Measurements from ENCODE around the gene SEMA5A. TPM values are rescaled to one million over a fixed set of nuclear protein-coding genes. Genes with fewer than 3 reads are reported as not detected.

The SEMA5A gene
- total and polyA plus RNA-seq, 8 donors: 18.2 to 29.5 (median 20.8) TPM

DNA sequence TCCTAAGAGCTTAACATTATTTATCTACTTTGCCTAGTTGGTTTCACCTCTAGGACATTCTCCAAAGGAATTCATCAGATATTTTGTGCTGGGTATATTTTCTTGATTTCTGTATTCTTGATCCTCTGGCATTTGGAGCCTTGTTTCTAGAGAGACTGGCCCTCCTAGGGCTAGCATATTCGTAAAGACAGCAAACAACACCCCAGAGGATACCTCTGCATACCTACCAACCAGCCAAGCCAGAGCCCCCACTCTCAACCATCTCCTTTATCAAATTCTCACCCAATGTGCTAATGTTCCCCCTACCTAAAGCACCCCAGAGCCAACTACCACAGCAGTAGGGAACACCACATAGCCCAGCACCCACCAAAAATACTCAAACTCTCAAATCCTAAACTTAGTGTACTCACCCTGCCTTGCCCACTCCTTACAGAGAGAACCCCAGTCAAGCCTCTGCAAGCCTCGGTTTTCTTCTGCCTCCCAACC is 149.5 kb downstream of the SEMA5A start:
- H3K4me3 ChIP-seq: no peak overlapping the region
- no peak for DNase-seq
- peaks cover 0 to 3% of the 10 kb centered on the region in 2 donors for H3K9me3 ChIP-seq
- no peak for ATAC-seq
- H3K27ac ChIP-seq: no peak overlapping the region
- TF ChIP-seq, protein P1, sequence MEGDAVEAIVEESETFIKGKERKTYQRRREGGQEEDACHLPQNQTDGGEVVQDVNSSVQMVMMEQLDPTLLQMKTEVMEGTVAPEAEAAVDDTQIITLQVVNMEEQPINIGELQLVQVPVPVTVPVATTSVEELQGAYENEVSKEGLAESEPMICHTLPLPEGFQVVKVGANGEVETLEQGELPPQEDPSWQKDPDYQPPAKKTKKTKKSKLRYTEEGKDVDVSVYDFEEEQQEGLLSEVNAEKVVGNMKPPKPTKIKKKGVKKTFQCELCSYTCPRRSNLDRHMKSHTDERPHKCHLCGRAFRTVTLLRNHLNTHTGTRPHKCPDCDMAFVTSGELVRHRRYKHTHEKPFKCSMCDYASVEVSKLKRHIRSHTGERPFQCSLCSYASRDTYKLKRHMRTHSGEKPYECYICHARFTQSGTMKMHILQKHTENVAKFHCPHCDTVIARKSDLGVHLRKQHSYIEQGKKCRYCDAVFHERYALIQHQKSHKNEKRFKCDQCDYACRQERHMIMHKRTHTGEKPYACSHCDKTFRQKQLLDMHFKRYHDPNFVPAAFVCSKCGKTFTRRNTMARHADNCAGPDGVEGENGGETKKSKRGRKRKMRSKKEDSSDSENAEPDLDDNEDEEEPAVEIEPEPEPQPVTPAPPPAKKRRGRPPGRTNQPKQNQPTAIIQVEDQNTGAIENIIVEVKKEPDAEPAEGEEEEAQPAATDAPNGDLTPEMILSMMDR (IDR thresholded peaks at IDR 0.05): no peak
- no peaks in the 10 kb centered on the region for H3K4me1 ChIP-seq
- no peaks in the 10 kb centered on the region for H3K36me3 ChIP-seq
- intact Hi-C loops (cut with DNase I): no loop called here
- H3K27me3 ChIP-seq: no peaks in the 10 kb centered on the region

DNA sequence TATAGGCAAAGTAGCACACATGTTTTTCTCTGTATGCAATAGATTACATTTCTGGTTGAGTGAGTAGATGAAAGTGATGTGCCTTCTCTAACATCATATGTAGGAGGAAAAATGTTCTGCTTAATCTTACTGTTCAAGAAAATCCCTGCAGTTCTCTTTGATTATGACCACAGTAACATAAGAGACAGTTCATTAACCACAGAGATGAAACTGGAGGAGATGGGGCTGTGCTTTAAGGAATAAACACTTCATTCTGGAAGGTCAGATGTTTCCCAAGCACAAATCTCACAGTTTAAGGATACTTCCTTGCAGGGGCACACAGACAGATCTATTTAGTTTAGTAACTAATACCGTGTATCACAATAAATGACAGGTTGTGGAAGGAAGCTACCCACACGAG is 150.2 kb downstream of the SEMA5A start:
- Histone ChIP-seq H3K4me3 (no peak overlapping the region), H3K27me3 (no peaks in the 10 kb centered on the region)
- TF ChIP-seq, protein P1 (IDR thresholded peaks at IDR 0.05): no peak

DNA sequence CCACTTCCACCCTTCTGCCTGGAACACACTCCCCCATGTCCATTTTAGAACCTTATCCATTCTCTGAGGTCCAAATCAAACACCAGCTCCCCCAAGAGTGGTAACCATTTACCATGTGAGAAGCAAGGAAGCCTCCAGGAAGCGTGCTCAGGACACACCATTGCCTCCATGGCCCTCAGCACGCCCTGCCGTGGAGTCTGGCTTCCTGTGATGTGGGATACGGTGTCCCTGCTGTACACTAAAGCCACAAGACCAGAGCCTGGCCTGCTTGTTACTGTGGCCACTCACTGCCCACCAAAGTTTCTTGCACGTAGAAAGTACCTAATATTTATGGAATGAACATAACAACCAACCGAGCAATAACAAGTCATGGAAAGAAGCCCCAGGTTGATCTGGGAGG is 151.7 kb downstream of the SEMA5A start:
- Histone ChIP-seq H3K27me3 (no peaks in the 10 kb centered on the region), H3K27ac (no peak overlapping the region), H3K4me3 (no peak overlapping the region), H3K36me3 (no peaks in the 10 kb centered on the region), H3K4me1 (no peaks in the 10 kb centered on the region), H3K9me3 (no peaks in the 10 kb centered on the region)
- intact Hi-C loops (cut with DNase I): no loop called here
- DNase-seq (no peak), ATAC-seq (no peak)
- TF ChIP-seq, protein P1 (IDR thresholded peaks at IDR 0.05): no peak

More for the DNA sequence above, 150.2 kb downstream of the SEMA5A start:
- intact Hi-C loops (cut with DNase I): no loop called here
- ATAC-seq: no peak
- no peaks in the 10 kb centered on the region for H3K4me1 ChIP-seq
- H3K9me3 ChIP-seq: peaks cover 0 to 3% of the 10 kb centered on the region in 2 donors
- no peaks in the 10 kb centered on the region for H3K36me3 ChIP-seq
- no peak for DNase-seq
- no peak overlapping the region for H3K27ac ChIP-seq

DNA sequence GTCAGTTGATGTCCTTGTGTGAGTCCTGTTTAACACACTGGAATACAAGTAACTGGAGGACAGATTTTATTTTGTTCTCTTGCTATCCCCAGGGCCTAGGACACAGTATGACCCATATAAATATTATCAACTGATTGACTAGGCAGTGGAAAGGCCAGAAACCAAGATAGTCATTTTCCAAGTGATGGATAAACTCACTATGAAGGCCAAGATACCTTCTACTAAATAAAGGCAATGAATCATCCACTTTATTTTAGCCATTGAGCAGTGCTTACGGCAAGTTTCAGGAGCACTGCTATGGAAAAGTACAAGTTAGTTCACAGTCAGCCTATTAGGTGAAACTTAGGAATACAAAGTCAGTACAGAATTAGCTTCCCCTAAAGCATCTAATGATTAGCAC is 153.2 kb downstream of the SEMA5A start:
- Histone ChIP-seq H3K9me3 (no peaks in the 10 kb centered on the region), H3K36me3 (no peaks in the 10 kb centered on the region), H3K27ac (no peak overlapping the region), H3K27me3 (no peaks in the 10 kb centered on the region), H3K4me3 (no peak overlapping the region), H3K4me1 (no peaks in the 10 kb centered on the region)
- intact Hi-C loops (cut with DNase I): no loop called here
- no peak for ATAC-seq
- TF ChIP-seq, protein P1 (IDR thresholded peaks at IDR 0.05): no peak
- DNase-seq: no peak

DNA sequence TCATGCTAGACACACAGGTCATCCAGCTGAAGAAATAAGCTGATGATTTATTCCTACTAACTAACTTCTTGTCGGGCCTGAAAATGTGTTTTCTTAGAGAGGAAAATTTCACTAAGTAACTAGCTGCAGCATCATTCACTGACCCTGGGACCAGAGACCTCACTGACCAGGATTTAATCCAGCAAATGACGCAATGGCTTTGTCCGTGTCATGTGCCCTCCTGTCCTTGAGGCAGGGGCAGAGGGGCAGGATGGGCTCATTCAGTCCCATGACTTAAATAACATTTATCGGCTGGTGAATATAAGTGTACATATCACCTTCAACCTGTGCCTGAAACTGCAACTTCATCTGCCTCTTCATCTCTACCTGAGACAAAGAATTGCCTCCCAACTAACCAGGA is 154.8 kb downstream of the SEMA5A start:
- ATAC-seq: no peak
- DNase-seq: no peak
- TF ChIP-seq, protein P1 (IDR thresholded peaks at IDR 0.05): no peak
- H3K4me1 ChIP-seq: no peaks in the 10 kb centered on the region
- H3K4me3 ChIP-seq: no peak overlapping the region
- no peaks in the 10 kb centered on the region for H3K9me3 ChIP-seq
- no peak overlapping the region for H3K27ac ChIP-seq
- no peaks in the 10 kb centered on the region for H3K27me3 ChIP-seq
- intact Hi-C loops (cut with DNase I): no loop called here
- H3K36me3 ChIP-seq: no peaks in the 10 kb centered on the region
